K562 (cell line): ENCODE data around the gene TMEM229B. TPM values are rescaled to one million over a fixed set of nuclear protein-coding genes. Genes with fewer than 3 reads are reported as not detected.

Experiments
- EZH2 ChIP-seq: IDR thresholded peaks from 2 replicates; pipeline ENCODE4 v1.6.1; 2012; ENCODE audit warnings: low read depth, mild to moderate bottlenecking, inconsistent platforms, low read length, borderline replicate concordance
- MCM5 ChIP-seq: fragments of 450-650 bp; IDR thresholded peaks from 2 replicates; pipeline ENCODE4 v1.6.1; 2016; ENCODE audit warnings: low read depth
- STAT5B ChIP-seq: fragments of 250-450 bp; sonication (Bioruptor Pico); IDR thresholded peaks from 2 replicates; pipeline ENCODE4 v1.8.0; 2021; ENCODE audit warnings: mild to moderate bottlenecking, inconsistent platforms
- TFAP4 ChIP-seq: sonication (generic); formaldehyde crosslinking; IDR thresholded peaks from 2 replicates; pipeline ENCODE4 v1.8.0; 2022; ENCODE audit warnings: missing genetic modification reagents, mild to moderate bottlenecking, moderate library complexity, borderline replicate concordance
- ZBTB40 ChIP-seq, 2 experiments: fragments of 450-650 bp in 1 of 2; sonication (generic) in 1 of 2; formaldehyde crosslinking in 1 of 2; IDR thresholded peaks; 2 replicates each; pipeline versions ENCODE4 v1.7.1 to v1.9.0; 2016 to 2022; ENCODE audit warnings: inconsistent platforms in 1 of 2, mild to moderate bottlenecking in 1 of 2, missing genetic modification reagents in 1 of 2
- ZNF197 ChIP-seq: fragments of 200-800 bp; sonication (Bioruptor generic); IDR thresholded peaks from 2 replicates; pipeline ENCODE4 v1.6.1; 2016; ENCODE audit warnings: low read depth, missing genetic modification characterization, missing compliant biosample characterization
- ZNF347 ChIP-seq: fragments of 450-650 bp; formaldehyde crosslinking; IDR thresholded peaks from 2 replicates; pipeline ENCODE4 v1.4.0; 2020; ENCODE audit warnings: low read depth, mild to moderate bottlenecking, moderate library complexity
- ZNF444 ChIP-seq: fragments of 250-450 bp; sonication (Bioruptor Pico); IDR thresholded peaks from 2 replicates; pipeline ENCODE4 v1.4.0; 2020; ENCODE audit warnings: mild to moderate bottlenecking, moderate library complexity
- polyA plus RNA-seq, 8 experiments: library from polyadenylated mRNA; depleted of rRNA in 4 of 8; stranded (reverse) in 5 of 8; unstranded in 3 of 8; fragments of >200 nt; fragmentation: Nextera tagmentation in 2 of 8; fragmentation: Illumina TruSeq in 1 of 8; extraction: Ambion mirVana in 2 of 8; extraction: Trizol in 1 of 8; gene quantifications; 2 replicates each; pipeline versions ENCODE4 v1.2.1 to v1.2.3, GENCODE V29; 2011 to 2014; ENCODE audit warnings: inconsistent platforms in 1 of 8, missing spikeins in 1 of 8
- total RNA-seq, 7 experiments: library from RNA; depleted of rRNA in 6 of 7; stranded (reverse); fragments of >200 nt in 6 of 7; fragmentation: Illumina TruSeq in 2 of 7; extraction: Trizol in 2 of 7; gene quantifications; 2 replicates each; pipeline versions ENCODE4 v1.2.1 to v1.2.3, GENCODE V29; 2011 to 2021; ENCODE audit warnings: low replicate concordance in 1 of 7
- TF ChIP-seq, protein P1 (sequence below): fragments of 450-650 bp; IDR thresholded peaks from 2 replicates; pipeline ENCODE4 v1.6.1; 2016

The TMEM229B gene
- total and polyA plus RNA-seq, 9 of the 15 experiments (the other 6 are each of a cell fraction or from before 2014, with no cell fraction given), result not detected

GRCh38 chr14:67532606-67532997 is 44.1 kb upstream of the TMEM229B start (continued):
- peak; percentile 57; the same call in 1 of the 2 replicates for TF ChIP-seq ZBTB40 (IDR thresholded peaks at IDR 0.05)
- no peak for TF ChIP-seq ZBTB40 (CRISPR knock-in tag; IDR thresholded peaks at IDR 0.05)
- no peak for TF ChIP-seq MCM5
- TF ChIP-seq, protein P1, sequence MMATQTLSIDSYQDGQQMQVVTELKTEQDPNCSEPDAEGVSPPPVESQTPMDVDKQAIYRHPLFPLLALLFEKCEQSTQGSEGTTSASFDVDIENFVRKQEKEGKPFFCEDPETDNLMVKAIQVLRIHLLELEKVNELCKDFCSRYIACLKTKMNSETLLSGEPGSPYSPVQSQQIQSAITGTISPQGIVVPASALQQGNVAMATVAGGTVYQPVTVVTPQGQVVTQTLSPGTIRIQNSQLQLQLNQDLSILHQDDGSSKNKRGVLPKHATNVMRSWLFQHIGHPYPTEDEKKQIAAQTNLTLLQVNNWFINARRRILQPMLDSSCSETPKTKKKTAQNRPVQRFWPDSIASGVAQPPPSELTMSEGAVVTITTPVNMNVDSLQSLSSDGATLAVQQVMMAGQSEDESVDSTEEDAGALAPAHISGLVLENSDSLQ, result no peak
- no peak for TF ChIP-seq EZH2
- TF ChIP-seq TFAP4, result peak; percentile 55
- no peak for TF ChIP-seq STAT5B (CRISPR knock-in tag)
- TF ChIP-seq ZNF197 (CRISPR knock-in tag), result no peak
- no peak for TF ChIP-seq ZNF347
- TF ChIP-seq ZNF444 (CRISPR knock-in tag), result no peak
